Right lobe of liver (tissue), 6 donors: ENCODE results near the gene PLK1. TPM values are rescaled to one million over a fixed set of nuclear protein-coding genes. Genes with fewer than 3 reads are reported as not detected.

ENCODE experiments used
- ATAC-seq, 4 donors: fragments of 200-7000 bp; cut with Tn5 transposase; one replicate each; pipeline ENCODE4 v1.9.1; 2020; ENCODE audit warnings: mild to moderate bottlenecking in 4 of 4, moderate library complexity in 4 of 4
- DNase-seq, 3 donors: peaks; one replicate each; pipeline ENCODE4 v3.0.0-alpha.2; 2020
- H3K27ac ChIP-seq, 3 donors: fragments of 200-600 bp; one replicate each; pipeline ENCODE4 v1.8.0; 2022
- H3K27me3 ChIP-seq, 2 donors: fragments of 200-600 bp; one replicate each; pipeline ENCODE4 v1.8.0; 2022
- H3K36me3 ChIP-seq, 4 donors: fragments of 200-600 bp; sonication (generic) in 1 of 4; one replicate each; pipeline versions ENCODE4 v1.5.1 to v1.8.0; 2017 to 2022; ENCODE audit warnings: control low read depth in 1 of 4
- H3K4me1 ChIP-seq, 4 donors: fragments of 200-600 bp; sonication (generic) in 1 of 4; one replicate each; pipeline versions ENCODE4 v1.5.1 to v1.8.0; 2017 to 2022; ENCODE audit warnings: control low read depth in 1 of 4
- H3K4me3 ChIP-seq, 3 donors: fragments of 200-600 bp; one replicate each; pipeline ENCODE4 v1.8.0; 2022
- H3K9me3 ChIP-seq, 4 donors: fragments of 200-600 bp; sonication (generic) in 1 of 4; one replicate each; pipeline versions ENCODE4 v1.5.1 to v1.8.0; 2017 to 2022; ENCODE audit warnings: control low read depth in 1 of 4
- CTCF ChIP-seq, 4 donors: fragments of 200-600 bp in 3 of 4; fragments of 450-650 bp in 1 of 4; IDR thresholded peaks; one replicate each; pipeline versions ENCODE4 v1.5.1 to v1.8.0; 2016 to 2022; ENCODE audit warnings: antibody characterized with exemption in 4 of 4, mild to moderate bottlenecking in 2 of 4
- POLR2A ChIP-seq: fragments of 450-650 bp; IDR thresholded peaks from one replicate; pipeline ENCODE4 v1.6.1; 2017; ENCODE audit warnings: antibody characterized with exemption, mild to moderate bottlenecking
- WGBS: methylation state at CpG from one replicate; pipeline ENCODE4 v1.1.6; 2018; ENCODE audit warnings: low coverage, low lambda C conversion rate; ENCODE audit not compliant: insufficient coverage; ENCODE audit errors: missing lambda C conversion rate; 5-methylcytosine and 5-hydroxymethylcytosine counted together
- intact Hi-C, 2 donors: fragments of 100-400 bp; cut with DNase I; formaldehyde crosslinking; loops; one replicate each; pipeline versions ENCODE4 v1.11.2 to v1.14.1; 2022
- total RNA-seq, 6 experiments: library from RNA; depleted of rRNA in 2 of 6; stranded (reverse); fragments of >200 nt in 2 of 6; fragmentation: NEBNext Ultra II Directional in 3 of 6; extraction: Animal tissue kit (Norgen Biotek cat#: 25700) in 3 of 6; gene quantifications; one replicate each; pipeline versions ENCODE4 v1.1.0 to v1.2.4, GENCODE V29; 2016 to 2023
- donor health status: DM: no; HTN: yes; CAD: no.
- donor health status: DM: no; HTN: no; CAD: no.
- donor health status: DM: no; HTN: no; CAD: no.
- donor health status: DM: no; HTN: yes; CAD: no.
- donor health status: DM: no; HTN: yes; CAD: no.

Gene PLK1
- total RNA-seq, 6 experiments from 2014 or later: 0.61 to 3.6 (median 1.8) TPM

GRCh38 chr16:23724096-23724784, 45.6 kb downstream of the PLK1 start:
- no peak overlapping the region for H3K4me3 ChIP-seq
- ATAC-seq (no peak), DNase-seq (no peak)
- no peaks in the 10 kb centered on the region for H3K9me3 ChIP-seq
- no peaks in the 10 kb centered on the region for H3K36me3 ChIP-seq
- no peaks in the 10 kb centered on the region for H3K4me1 ChIP-seq
- 44% methylated on average over 8 of the region's 8 CpGs for WGBS
- no peaks in the 10 kb centered on the region for H3K27me3 ChIP-seq
- TF ChIP-seq POLR2A: no peak
- TF ChIP-seq CTCF (IDR thresholded peaks at IDR 0.05): no peak
- H3K27ac ChIP-seq: no peak overlapping the region
- intact Hi-C loops: no loop called here

GRCh38 chr16:23724785-23725131, 46.1 kb downstream of the PLK1 start:
- Histone ChIP-seq H3K4me1 (no peaks in the 10 kb centered on the region), H3K27ac (no peak overlapping the region), H3K36me3 (no peaks in the 10 kb centered on the region), H3K4me3 (no peak overlapping the region), H3K9me3 (no peaks in the 10 kb centered on the region), H3K27me3 (no peaks in the 10 kb centered on the region)
- WGBS: 50% methylated on average over 3 of the region's 3 CpGs
- ATAC-seq (no peak), DNase-seq (no peak)
- intact Hi-C loops: no loop called here
- TF ChIP-seq CTCF (IDR thresholded peaks at IDR 0.05) (no peak), POLR2A (no peak)

GRCh38 chr16:23726710-23727109, 48.0 kb downstream of the PLK1 start:
- H3K4me3 ChIP-seq: no peak overlapping the region
- no peaks in the 10 kb centered on the region for H3K4me1 ChIP-seq
- DNase-seq: no peak

GRCh38 chr16:23728112-23728477, 49.4 kb downstream of the PLK1 start:
- Histone ChIP-seq H3K4me3 (no peak overlapping the region), H3K27ac (no peak overlapping the region), H3K4me1 (no peaks in the 10 kb centered on the region), H3K36me3 (no peaks in the 10 kb centered on the region), H3K27me3 (no peaks in the 10 kb centered on the region), H3K9me3 (no peaks in the 10 kb centered on the region)
- ATAC-seq (no peak), DNase-seq (no peak)
- intact Hi-C loops: no loop called here
- no peak for TF ChIP-seq POLR2A
- TF ChIP-seq CTCF (IDR thresholded peaks at IDR 0.05): no peak
- WGBS: 31% methylated on average over 8 of the region's 10 CpGs

More at GRCh38 chr16:23726710-23727109, 48.0 kb downstream of the PLK1 start:
- no peaks in the 10 kb centered on the region for H3K36me3 ChIP-seq
- no peaks in the 10 kb centered on the region for H3K27me3 ChIP-seq
- no peak overlapping the region for H3K27ac ChIP-seq
- H3K9me3 ChIP-seq: no peaks in the 10 kb centered on the region
- 83% methylated on average over 3 of the region's 3 CpGs for WGBS
- TF ChIP-seq POLR2A (no peak), CTCF (IDR thresholded peaks at IDR 0.05) (no peak)
- intact Hi-C loops: no loop called here
- ATAC-seq: no peak
